Measurements from ENCODE around the gene EPS8. TPM values are rescaled to one million over a fixed set of nuclear protein-coding genes. Genes with fewer than 3 reads are reported as not detected.

Gene EPS8
- total RNA-seq, 1 experiment from 2014 or later, result 133 TPM

Other genes starting within 250 kb of the EPS8 start
- gene STRAP, start 93.0 kb upstream of the EPS8 start, total RNA-seq (2014; rRNA removed; shearing (Covaris generic); ENCODE audit: low replicate concordance), result 153 and 195 TPM in 2 replicates
- gene DERA, start 121.9 kb upstream of the EPS8 start, total RNA-seq (2014; rRNA removed; shearing (Covaris generic); ENCODE audit: low replicate concordance), result 87.0 and 107 TPM in 2 replicates

All from Caki2 (cell line).